ENCODE data around the gene LZTS2.

- TF ChIP-seq POLR2A (IDR thresholded peaks at IDR 0.05) (no peak), CTCF (IDR thresholded peaks at IDR 0.05) (no peak)
These were observed 21.3 kb upstream of the LZTS2 start for GRCh38 chr10:100978121-100978900.
